AG04449 (cell line): ENCODE results near the gene B4GALT2.

Experiments used
- CTCF ChIA-PET: fragments of 350-600 bp; formaldehyde crosslinking; extraction: SDS; loops from one replicate; lab custom pipeline; 2021; ENCODE audit warnings: antibody characterized with exemption; lab: Yijun Ruan, JAX
- POLR2A ChIA-PET: fragments of 400-600, 350-600 bp; formaldehyde crosslinking; extraction: SDS; loops from one replicate; lab custom pipeline; 2020; ENCODE audit warnings: antibody characterized with exemption, inconsistent platforms; lab: Yijun Ruan, JAX
- DNase-seq: peaks from one replicate; pipeline ENCODE4 v3.0.0-alpha.2; 2010; ENCODE audit warnings: low read depth, low spot score
- H3K4me3 ChIP-seq: 2 replicates; pipeline ENCODE4 v1.5.1; 2011; ENCODE audit warnings: low read depth, mild to moderate bottlenecking, control low read depth, low read length
- TF ChIP-seq, protein P1 (sequence below): IDR thresholded peaks from one replicate; pipeline ENCODE4 v1.5.1; 2011; ENCODE audit warnings: mild to moderate bottlenecking, moderate library complexity, low read length, control low read depth, inconsistent platforms; ENCODE audit not compliant: insufficient read depth; ENCODE audit errors: missing control alignments

The B4GALT2 gene

DNA sequence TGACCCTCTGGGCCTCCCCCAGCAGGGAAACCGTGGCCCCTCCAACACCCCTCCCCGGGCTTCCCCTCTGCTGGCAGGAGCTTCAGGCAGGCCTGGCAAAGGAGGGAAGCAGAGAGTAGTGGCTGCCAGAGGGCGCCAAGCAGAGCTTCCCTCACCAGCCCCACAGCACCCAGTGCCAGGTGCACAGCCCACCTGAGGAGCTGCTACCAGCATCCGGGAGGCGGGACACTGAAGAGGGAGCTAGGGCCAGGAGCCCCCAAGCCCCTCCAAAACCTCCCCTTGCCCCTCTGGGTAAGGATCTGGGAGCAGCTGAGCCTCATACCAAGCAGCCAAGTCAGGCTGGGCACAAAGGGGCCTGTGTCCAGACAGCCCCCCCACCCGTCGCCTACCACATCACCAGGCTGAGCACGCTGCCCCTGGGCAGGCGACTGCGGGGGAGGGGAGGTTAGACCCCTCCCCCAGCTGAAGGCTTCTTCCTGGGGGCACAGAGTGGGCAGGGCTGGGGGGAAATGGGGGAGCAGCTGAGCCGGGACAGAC, 32.0 kb downstream of the B4GALT2 start:
- no peak for DNase-seq
- ChIA-PET POLR2A (no interaction called here), CTCF (interaction anchor here (1.0 to 15.1 kb wide), 9 partner anchors 6 to 73 kb away, joined by 3 to 170 read pairs (median 5); no protein-coding TSS in a partner anchor)
- TF ChIP-seq, protein P1, sequence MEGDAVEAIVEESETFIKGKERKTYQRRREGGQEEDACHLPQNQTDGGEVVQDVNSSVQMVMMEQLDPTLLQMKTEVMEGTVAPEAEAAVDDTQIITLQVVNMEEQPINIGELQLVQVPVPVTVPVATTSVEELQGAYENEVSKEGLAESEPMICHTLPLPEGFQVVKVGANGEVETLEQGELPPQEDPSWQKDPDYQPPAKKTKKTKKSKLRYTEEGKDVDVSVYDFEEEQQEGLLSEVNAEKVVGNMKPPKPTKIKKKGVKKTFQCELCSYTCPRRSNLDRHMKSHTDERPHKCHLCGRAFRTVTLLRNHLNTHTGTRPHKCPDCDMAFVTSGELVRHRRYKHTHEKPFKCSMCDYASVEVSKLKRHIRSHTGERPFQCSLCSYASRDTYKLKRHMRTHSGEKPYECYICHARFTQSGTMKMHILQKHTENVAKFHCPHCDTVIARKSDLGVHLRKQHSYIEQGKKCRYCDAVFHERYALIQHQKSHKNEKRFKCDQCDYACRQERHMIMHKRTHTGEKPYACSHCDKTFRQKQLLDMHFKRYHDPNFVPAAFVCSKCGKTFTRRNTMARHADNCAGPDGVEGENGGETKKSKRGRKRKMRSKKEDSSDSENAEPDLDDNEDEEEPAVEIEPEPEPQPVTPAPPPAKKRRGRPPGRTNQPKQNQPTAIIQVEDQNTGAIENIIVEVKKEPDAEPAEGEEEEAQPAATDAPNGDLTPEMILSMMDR: no peak
- no peak overlapping the region for H3K4me3 ChIP-seq

DNA sequence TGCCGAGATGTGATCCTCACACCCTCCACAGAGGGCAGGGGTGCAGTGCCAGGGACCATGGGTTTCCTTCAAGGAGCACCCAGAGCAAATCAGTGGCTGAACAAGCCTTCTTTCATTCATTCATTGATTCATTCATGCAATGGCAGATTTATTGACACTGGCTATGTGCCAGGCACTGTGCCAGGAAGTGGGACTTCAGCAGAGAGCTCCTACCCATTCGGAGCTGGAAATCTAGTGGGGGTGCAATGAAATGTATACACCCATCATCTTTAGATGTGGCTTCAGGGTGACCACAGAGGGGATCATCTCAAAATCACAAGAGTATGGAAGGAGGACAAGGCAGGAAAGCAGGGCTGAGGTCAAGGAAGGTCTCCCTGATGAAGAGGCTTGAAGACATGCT, 33.4 kb downstream of the B4GALT2 start:
- CTCF ChIA-PET: interaction anchor here (1.7 to 15.1 kb wide), 5 partner anchors 8 to 36 kb away, joined by 4 to 170 read pairs (median 16); no protein-coding TSS in a partner anchor
- DNase-seq: no peak
- POLR2A ChIA-PET: no interaction called here
- TF ChIP-seq, protein P1: no peak
- H3K4me3 ChIP-seq: no peak overlapping the region

DNA sequence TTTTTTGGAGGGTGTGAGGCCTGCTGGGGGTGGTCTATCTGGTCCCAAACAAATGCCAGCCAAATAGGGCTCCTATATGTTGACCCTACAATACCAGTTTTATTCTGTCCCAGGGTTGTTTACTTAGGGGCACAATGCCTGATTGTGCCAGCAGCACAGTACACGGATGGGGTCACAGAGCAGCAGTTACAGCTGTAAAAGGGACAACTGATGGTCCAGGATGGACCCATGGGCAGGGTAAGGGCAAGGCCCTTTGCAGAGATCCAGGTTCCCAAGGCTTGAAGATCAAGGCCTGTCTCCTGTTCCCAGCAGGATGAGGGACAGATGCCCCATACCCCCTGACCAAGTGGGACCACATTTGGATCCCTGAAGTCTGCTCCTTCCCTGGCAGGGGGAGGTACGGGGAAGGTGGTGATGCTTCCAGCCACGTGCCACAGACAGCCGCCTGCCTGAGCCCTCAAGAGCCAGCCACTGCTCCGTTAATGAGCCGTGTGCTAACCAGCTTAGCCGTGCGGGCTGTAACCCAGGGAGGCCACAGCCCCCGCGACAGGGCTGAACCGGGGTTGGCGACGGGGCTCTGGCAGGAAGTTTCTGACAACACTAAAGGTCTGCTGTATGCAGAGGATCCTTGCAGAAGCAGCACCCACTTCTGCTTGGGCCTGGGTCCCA, 34.1 kb downstream of the B4GALT2 start:
- ChIA-PET POLR2A (no interaction called here), CTCF (interaction anchor here (0.9 to 15.1 kb wide), 4 partner anchors 8 to 35 kb away, joined by 3 to 170 read pairs (median 20); no protein-coding TSS in a partner anchor)
- no peak overlapping the region for H3K4me3 ChIP-seq
- DNase-seq: no peak
- TF ChIP-seq, protein P1: no peak

DNA sequence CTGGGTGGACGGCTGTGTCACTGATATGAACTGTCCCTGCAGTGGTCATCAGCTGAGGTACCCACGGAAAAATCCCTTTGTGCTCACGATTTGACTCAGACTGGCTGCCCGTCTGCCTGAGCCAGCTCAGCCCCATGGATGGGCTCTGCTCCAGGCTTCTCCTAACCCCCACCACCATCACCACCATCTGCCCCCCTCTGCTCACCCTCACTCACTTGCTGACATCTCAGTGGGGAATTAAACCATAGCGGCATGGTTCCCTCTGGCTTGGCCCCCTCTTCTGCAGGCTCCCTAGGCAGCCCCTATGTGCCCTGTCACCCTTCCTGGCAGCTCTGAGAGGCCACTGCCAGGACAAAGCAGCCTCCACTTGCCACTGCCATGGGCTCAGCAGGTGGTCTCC, 34.9 kb downstream of the B4GALT2 start:
- ChIA-PET CTCF (interaction anchor here (0.9 to 15.1 kb wide), 5 partner anchors 9 to 34 kb away, joined by 3 to 170 read pairs (median 16); no protein-coding TSS in a partner anchor), POLR2A (interaction anchor here (0.7 kb wide), 1 partner anchor 22 kb away, joined by 5 read pairs; no protein-coding TSS in a partner anchor)
- DNase-seq: no peak
- H3K4me3 ChIP-seq: no peak overlapping the region
- TF ChIP-seq, protein P1: no peak

DNA sequence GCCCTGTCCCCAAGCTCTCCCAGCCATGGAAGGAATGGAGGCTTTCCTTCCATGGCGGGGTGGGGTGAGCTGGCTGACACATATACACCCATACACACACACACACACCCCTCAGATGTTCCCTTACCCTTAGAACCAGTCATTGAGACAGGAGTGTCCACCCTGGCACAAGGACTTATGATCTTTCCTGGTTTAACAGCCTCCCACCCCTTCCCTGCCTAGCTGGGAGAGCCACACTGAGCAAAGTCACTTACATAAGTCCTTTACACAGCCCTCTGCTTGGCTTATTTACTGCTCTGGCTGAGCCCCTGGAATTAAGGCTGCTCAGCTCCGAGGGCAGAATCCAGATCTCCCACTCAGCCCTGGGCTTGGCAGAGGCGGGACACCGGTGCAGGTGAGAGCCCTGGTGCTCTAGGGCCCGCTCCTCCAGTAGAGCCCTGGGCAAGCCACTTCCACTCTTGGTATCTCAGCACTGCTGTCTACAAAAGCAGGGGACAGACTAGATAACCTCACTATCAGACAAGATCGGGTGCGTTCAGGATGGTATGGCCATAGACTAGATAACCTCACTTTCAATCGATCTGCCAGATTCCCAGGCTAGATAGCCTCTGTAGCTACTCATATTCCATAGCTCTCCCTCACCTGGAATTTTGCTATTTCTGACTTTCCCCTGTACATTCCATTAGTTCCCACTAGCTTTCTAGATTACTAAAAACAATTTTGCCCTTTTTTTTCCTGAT, 35.5 kb downstream of the B4GALT2 start:
- no peak overlapping the region for H3K4me3 ChIP-seq
- CTCF ChIA-PET: interaction anchor here (0.9 to 15.1 kb wide), 5 partner anchors 10 to 33 kb away, joined by 3 to 170 read pairs (median 4); partner anchors contain the start of gene SLC6A9
- POLR2A ChIA-PET: interaction anchor here (1.3 kb wide), 1 partner anchor 17 kb away, joined by 5 read pairs; the partner anchor contains the start of gene SLC6A9
- TF ChIP-seq, protein P1: no peak
- no peak for DNase-seq
